Activated CD8-positive, alpha-beta memory T cell treated with anti-CD3 and anti-CD28 coated beads for 4 hours (primary cell): Measurements from ENCODE around the gene ANAPC2.

Experiments used
- DNase-seq, 2 donors: peaks; one replicate each; pipeline ENCODE4 v3.0.0-alpha.2; 2020; ENCODE audit warnings: low read depth in 2 of 2

Gene ANAPC2

GRCh38 chr9:137175345-137175961 lies 12.9 kb downstream of the ANAPC2 start:
- no peak for DNase-seq

GRCh38 chr9:137174722-137175293 lies 13.6 kb downstream of the ANAPC2 start:
- DNase-seq, result peak in 1 of 2 donors; percentile 16

GRCh38 chr9:137173796-137174664 lies 14.3 kb downstream of the ANAPC2 start:
- no peak for DNase-seq

GRCh38 chr9:137172901-137173795 lies 15.2 kb downstream of the ANAPC2 start:
- no peak for DNase-seq

GRCh38 chr9:137171149-137171900 lies 17.0 kb downstream of the ANAPC2 start:
- no peak for DNase-seq

GRCh38 chr9:137170486-137171148 lies 17.7 kb downstream of the ANAPC2 start:
- no peak for DNase-seq

GRCh38 chr9:137169896-137170358 lies 18.4 kb downstream of the ANAPC2 start, which contains the start of gene LRRC26:
TSS of gene LRRC26 (minus strand) at chr9:137170051. CDS start at chr9:137169943, 108 bp downstream.
- DNase-seq, result no peak

GRCh38 chr9:137168904-137169856 lies 19.2 kb downstream of the ANAPC2 start:
- no peak for DNase-seq

GRCh38 chr9:137168573-137168903 lies 19.8 kb downstream of the ANAPC2 start:
- DNase-seq, result no peak

- no peak for DNase-seq
Observed at GRCh38 chr9:137167747-137168572, 20.4 kb downstream of the ANAPC2 start.

GRCh38 chr9:137167277-137167746 lies 21.0 kb downstream of the ANAPC2 start:
- DNase-seq, result no peak

GRCh38 chr9:137166380-137167229 lies 21.8 kb downstream of the ANAPC2 start:
- no peak for DNase-seq

- no peak for DNase-seq
Observed at GRCh38 chr9:137165250-137165836, 23.0 kb downstream of the ANAPC2 start.

- no peak for DNase-seq
Observed at GRCh38 chr9:137164370-137165249, 23.8 kb downstream of the ANAPC2 start.

GRCh38 chr9:137163805-137164204 lies 24.6 kb downstream of the ANAPC2 start:
- DNase-seq, result no peak

GRCh38 chr9:137163365-137163715 lies 25.0 kb downstream of the ANAPC2 start:
- DNase-seq, result no peak
